Stomach (tissue), 4 donors: ENCODE results near the gene AUH.

ENCODE experiments used
- CTCF ChIP-seq, 7 experiments: fragments of 450-650 bp in 4 of 7; fragments of 200-600 bp in 3 of 7; sonication (generic) in 3 of 7; IDR thresholded peaks; one replicate each; pipeline ENCODE4 v1.5.1; 2016 to 2019; ENCODE audit warnings: antibody characterized with exemption in 7 of 7, control low read depth in 2 of 7, mild to moderate bottlenecking in 1 of 7
- EP300 ChIP-seq: sonication (generic); formaldehyde crosslinking; IDR thresholded peaks from one replicate; pipeline ENCODE4 v1.6.1; 2017; ENCODE audit warnings: antibody characterized with exemption
- POLR2AphosphoS5 ChIP-seq, 3 donors: sonication (generic); formaldehyde crosslinking; IDR thresholded peaks; one replicate each; pipeline ENCODE4 v1.6.1; 2016; ENCODE audit warnings: antibody characterized with exemption in 3 of 3

DNA sequence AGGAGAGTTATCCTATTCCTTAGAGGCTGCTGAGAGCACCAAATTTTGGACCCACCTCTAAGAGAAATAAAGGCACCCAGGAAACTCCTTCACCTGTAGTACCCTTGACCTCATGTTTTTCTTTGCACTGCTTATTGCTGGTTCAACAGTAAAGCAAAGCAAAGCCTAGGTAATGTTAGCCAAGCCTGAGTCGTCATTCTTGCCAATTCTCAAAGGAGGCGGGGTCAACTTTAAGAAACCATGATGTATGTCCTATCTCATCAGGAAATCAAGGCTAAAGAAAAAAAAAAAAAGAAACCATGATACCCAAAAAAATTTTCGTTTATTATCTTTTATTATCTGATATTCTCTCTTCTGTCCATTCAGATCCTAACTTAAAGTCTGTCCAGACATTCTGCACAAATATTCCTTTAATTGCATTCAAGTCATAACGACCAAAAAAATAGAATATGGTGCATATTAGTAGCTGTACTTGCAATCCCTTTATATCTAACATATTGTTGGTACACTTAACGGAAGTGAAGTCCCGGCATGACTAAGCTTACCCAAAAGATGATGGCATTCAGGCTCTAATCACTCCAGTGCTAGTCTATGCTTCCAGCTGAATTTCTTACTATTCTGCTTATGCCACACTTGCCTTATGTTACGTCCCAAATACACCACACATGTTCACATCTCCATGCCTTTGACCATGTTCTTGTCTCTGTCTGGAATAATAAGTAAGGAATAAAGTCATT is 1.8 kb downstream of the AUH start:
- no peak for TF ChIP-seq EP300
- TF ChIP-seq CTCF (IDR thresholded peaks at IDR 0.05), result no peak
- no peak for TF ChIP-seq POLR2AphosphoS5 (IDR thresholded peaks at IDR 0.05)
